ENCODE measurements around the gene MATN3.

DNA sequence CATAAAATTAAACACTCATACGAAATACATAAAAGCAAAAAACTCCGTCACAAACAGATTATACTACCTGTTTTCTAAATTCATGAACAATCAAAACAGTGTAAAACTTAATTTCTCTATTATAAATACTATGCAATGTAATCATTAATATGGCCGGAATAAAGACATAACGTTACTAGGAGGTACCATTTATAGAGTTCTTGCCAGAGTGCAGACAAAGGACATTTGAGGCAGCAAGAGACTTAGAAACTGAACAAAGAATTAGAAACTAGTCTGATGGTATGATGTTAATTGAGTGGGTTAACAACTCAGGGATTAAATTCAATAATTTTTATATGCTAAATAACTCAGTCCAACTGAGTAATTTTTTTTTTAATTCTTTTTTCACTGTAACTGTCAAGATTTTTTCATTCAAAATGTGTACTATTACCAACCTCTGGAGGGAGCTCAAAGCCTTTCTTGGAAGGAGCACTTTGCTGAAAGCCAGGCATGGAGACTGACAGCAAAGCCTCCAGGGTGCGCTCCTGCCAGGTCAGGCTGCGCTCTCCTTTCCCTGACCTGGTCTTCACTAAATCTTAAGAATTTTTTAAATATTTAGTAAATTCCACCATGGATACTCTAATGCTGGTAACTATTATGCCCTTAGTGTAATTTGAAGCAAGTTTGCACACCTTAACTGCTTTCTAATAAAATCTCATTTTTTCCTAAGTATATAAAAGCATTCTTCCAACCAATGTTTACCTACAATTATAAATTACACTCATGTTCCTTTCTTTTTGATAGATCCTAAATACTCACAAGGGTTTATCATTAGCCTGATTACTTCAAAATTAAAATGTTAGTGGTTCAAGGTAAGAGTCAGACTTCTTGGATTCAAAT is 56.7 kb downstream of the MATN3 start:
- TF ChIP-seq, protein P1, sequence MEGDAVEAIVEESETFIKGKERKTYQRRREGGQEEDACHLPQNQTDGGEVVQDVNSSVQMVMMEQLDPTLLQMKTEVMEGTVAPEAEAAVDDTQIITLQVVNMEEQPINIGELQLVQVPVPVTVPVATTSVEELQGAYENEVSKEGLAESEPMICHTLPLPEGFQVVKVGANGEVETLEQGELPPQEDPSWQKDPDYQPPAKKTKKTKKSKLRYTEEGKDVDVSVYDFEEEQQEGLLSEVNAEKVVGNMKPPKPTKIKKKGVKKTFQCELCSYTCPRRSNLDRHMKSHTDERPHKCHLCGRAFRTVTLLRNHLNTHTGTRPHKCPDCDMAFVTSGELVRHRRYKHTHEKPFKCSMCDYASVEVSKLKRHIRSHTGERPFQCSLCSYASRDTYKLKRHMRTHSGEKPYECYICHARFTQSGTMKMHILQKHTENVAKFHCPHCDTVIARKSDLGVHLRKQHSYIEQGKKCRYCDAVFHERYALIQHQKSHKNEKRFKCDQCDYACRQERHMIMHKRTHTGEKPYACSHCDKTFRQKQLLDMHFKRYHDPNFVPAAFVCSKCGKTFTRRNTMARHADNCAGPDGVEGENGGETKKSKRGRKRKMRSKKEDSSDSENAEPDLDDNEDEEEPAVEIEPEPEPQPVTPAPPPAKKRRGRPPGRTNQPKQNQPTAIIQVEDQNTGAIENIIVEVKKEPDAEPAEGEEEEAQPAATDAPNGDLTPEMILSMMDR (optimal IDR thresholded peaks at IDR 0.05 in 1 of 3, IDR thresholded peaks at IDR 0.05 in 1 of 3, conservative IDR thresholded peaks at IDR 0.05 in 1 of 3; ENCODE audit: extremely low read depth in 1 of 3, insufficient read depth in 2 of 3, low read length in 3 of 3): peak; percentile 79 to 85 (median 83)
- no peak for TF ChIP-seq EZH2 (IDR thresholded peaks at IDR 0.05; ENCODE audit: low read length)

Data from keratinocyte (primary cell).